Karpas-422 (cell line): Measurements from ENCODE around the gene CABLES2. TPM values are rescaled to one million over a fixed set of nuclear protein-coding genes. Genes with fewer than 3 reads are reported as not detected.

Source experiments
- DNase-seq: peaks from one replicate; pipeline ENCODE4 v3.0.0-alpha.2; 2015
- H2AFZ ChIP-seq: fragments of 200-600 bp; sonication (generic); 2 replicates; pipeline ENCODE4 v1.6.1; 2014; ENCODE audit warnings: antibody characterized with exemption, low read length, mixed read lengths
- H3K27ac ChIP-seq: fragments of 200-600 bp; sonication (generic); 2 replicates; pipeline ENCODE4 v1.5.1; 2014; ENCODE audit warnings: mild to moderate bottlenecking, low read length, moderate library complexity
- H3K27me3 ChIP-seq: fragments of 200-600 bp; sonication (generic); 2 replicates; pipeline ENCODE4 v1.6.1; 2014; ENCODE audit warnings: low read length, mixed read lengths
- H3K36me3 ChIP-seq: fragments of 200-600 bp; sonication (generic); 2 replicates; pipeline ENCODE4 v1.6.1; 2014; ENCODE audit warnings: low read length, mixed read lengths; ENCODE audit not compliant: insufficient read depth
- H3K4me1 ChIP-seq: fragments of 200-600 bp; sonication (generic); 2 replicates; pipeline ENCODE4 v1.6.1; 2014; ENCODE audit warnings: mild to moderate bottlenecking, low read length, mixed read lengths
- H3K4me2 ChIP-seq: fragments of 200-600 bp; sonication (generic); 2 replicates; pipeline ENCODE4 v1.6.1; 2014; ENCODE audit warnings: low read length, low read depth, mild to moderate bottlenecking; ENCODE audit not compliant: poor library complexity, severe bottlenecking
- H3K4me3 ChIP-seq: fragments of 200-600 bp; sonication (generic); 2 replicates; pipeline ENCODE4 v1.5.1; 2014; ENCODE audit warnings: mild to moderate bottlenecking, antibody characterized with exemption, low read length, mixed read lengths
- H3K79me2 ChIP-seq: fragments of 200-600 bp; sonication (generic); 2 replicates; pipeline ENCODE4 v1.6.1; 2014; ENCODE audit warnings: mild to moderate bottlenecking, low read length, mixed read lengths
- H3K9ac ChIP-seq: fragments of 200-600 bp; sonication (generic); 2 replicates; pipeline ENCODE4 v1.6.0; 2014; ENCODE audit warnings: low read length
- H3K9me2 ChIP-seq: fragments of 200-600 bp; sonication (generic), shearing (Covaris generic); replicated peaks from 2 replicates; pipeline ENCODE4 v1.6.0; 2014; ENCODE audit warnings: mild to moderate bottlenecking, low read length, moderate library complexity; ENCODE audit not compliant: insufficient read depth
- H3K9me3 ChIP-seq: fragments of 300-700, 200-600 bp; sonication (generic); 2 replicates; pipeline ENCODE4 v1.6.1; 2014; ENCODE audit warnings: low read length, mixed read lengths
- H4K20me1 ChIP-seq: fragments of 200-600 bp; sonication (generic); 2 replicates; pipeline ENCODE4 v1.6.1; 2014; ENCODE audit warnings: mild to moderate bottlenecking, antibody characterized with exemption, low read length, low read depth; ENCODE audit not compliant: insufficient read depth
- total RNA-seq: library from RNA; depleted of rRNA; stranded (reverse); fragments of >200 nt; shearing (Covaris generic); gene quantifications from 2 replicates; pipeline ENCODE4 v1.2.3, GENCODE V29; 2014; ENCODE audit warnings: low replicate concordance

The CABLES2 gene
- total RNA-seq, 1 experiment from 2014 or later, result 7.6 TPM

- Histone ChIP-seq H3K4me1 (no peaks in the 10 kb centered on the region), H3K79me2 (no peaks in the 10 kb centered on the region), H3K4me2 (no peak overlapping the region), H3K9me2 (no peaks in the 10 kb centered on the region), H3K36me3 (no peaks in the 10 kb centered on the region), H3K27ac (no peak overlapping the region), H3K9ac (no peak overlapping the region), H3K9me3 (no peaks in the 10 kb centered on the region), H2AFZ (no peak overlapping the region), H4K20me1 (0 out of 2 replicates have a peak, but pooled peaks cover 9% of the 10 kb centered on the region), H3K27me3 (no peaks in the 10 kb centered on the region), H3K4me3 (no peak overlapping the region)
- DNase-seq, result no peak
Measured at GRCh38 chr20:62350629-62351422, 56.3 kb downstream of the CABLES2 start.

- Histone ChIP-seq H3K4me1 (no peaks in the 10 kb centered on the region), H3K79me2 (no peaks in the 10 kb centered on the region), H2AFZ (no peak overlapping the region), H3K36me3 (no peaks in the 10 kb centered on the region), H3K9me3 (no peaks in the 10 kb centered on the region), H4K20me1 (0 out of 2 replicates have a peak, but pooled peaks cover 7% of the 10 kb centered on the region), H3K9me2 (no peaks in the 10 kb centered on the region), H3K9ac (no peak overlapping the region), H3K4me3 (no peak overlapping the region), H3K27me3 (no peaks in the 10 kb centered on the region), H3K4me2 (no peak overlapping the region), H3K27ac (no peak overlapping the region)
- DNase-seq, result no peak
Measured at GRCh38 chr20:62350098-62350628, 56.9 kb downstream of the CABLES2 start.

- no peaks in the 10 kb centered on the region for H3K36me3 ChIP-seq
- no peaks in the 10 kb centered on the region for H3K9me2 ChIP-seq
- H4K20me1 ChIP-seq, result 0 out of 2 replicates have a peak, but pooled peaks cover 3% of the 10 kb centered on the region
- no peak for DNase-seq
- H2AFZ ChIP-seq, result no peak overlapping the region
- H3K9ac ChIP-seq, result no peak overlapping the region
- H3K4me1 ChIP-seq, result no peaks in the 10 kb centered on the region
- no peak overlapping the region for H3K4me3 ChIP-seq
- no peak overlapping the region for H3K27ac ChIP-seq
- H3K9me3 ChIP-seq, result no peaks in the 10 kb centered on the region
- no peak overlapping the region for H3K4me2 ChIP-seq
- H3K27me3 ChIP-seq, result no peaks in the 10 kb centered on the region
- no peaks in the 10 kb centered on the region for H3K79me2 ChIP-seq
Measured at GRCh38 chr20:62349556-62350097, 57.5 kb downstream of the CABLES2 start.

GRCh38 chr20:62348604-62349003 is 58.5 kb downstream of the CABLES2 start:
- Histone ChIP-seq H3K9me2 (no peaks in the 10 kb centered on the region), H3K27ac (no peak overlapping the region), H2AFZ (no peak overlapping the region), H3K9ac (no peak overlapping the region), H3K36me3 (no peaks in the 10 kb centered on the region), H3K4me2 (no peak overlapping the region), H3K4me1 (no peaks in the 10 kb centered on the region), H3K9me3 (no peaks in the 10 kb centered on the region), H3K27me3 (no peaks in the 10 kb centered on the region), H4K20me1 (no peaks in the 10 kb centered on the region), H3K4me3 (no peak overlapping the region), H3K79me2 (no peaks in the 10 kb centered on the region)
- no peak for DNase-seq

- H3K79me2 ChIP-seq, result no peaks in the 10 kb centered on the region
- no peak overlapping the region for H3K27ac ChIP-seq
- DNase-seq, result no peak
- H3K4me3 ChIP-seq, result no peak overlapping the region
- H3K9me3 ChIP-seq, result no peaks in the 10 kb centered on the region
- H3K4me1 ChIP-seq, result no peaks in the 10 kb centered on the region
- no peak overlapping the region for H3K4me2 ChIP-seq
- no peaks in the 10 kb centered on the region for H3K27me3 ChIP-seq
- H3K36me3 ChIP-seq, result no peaks in the 10 kb centered on the region
- no peaks in the 10 kb centered on the region for H4K20me1 ChIP-seq
- H3K9me2 ChIP-seq, result no peaks in the 10 kb centered on the region
- no peak overlapping the region for H3K9ac ChIP-seq
- no peak overlapping the region for H2AFZ ChIP-seq
Measured at GRCh38 chr20:62347445-62347844, 59.6 kb downstream of the CABLES2 start.

GRCh38 chr20:62347151-62347404 is 60.0 kb downstream of the CABLES2 start:
- Histone ChIP-seq H3K36me3 (no peaks in the 10 kb centered on the region), H3K4me3 (no peak overlapping the region), H3K9me3 (no peaks in the 10 kb centered on the region), H3K27ac (no peak overlapping the region), H3K9me2 (no peaks in the 10 kb centered on the region), H3K4me1 (no peaks in the 10 kb centered on the region), H3K4me2 (no peak overlapping the region), H4K20me1 (no peaks in the 10 kb centered on the region), H2AFZ (no peak overlapping the region), H3K27me3 (no peaks in the 10 kb centered on the region), H3K79me2 (no peaks in the 10 kb centered on the region), H3K9ac (no peak overlapping the region)
- no peak for DNase-seq

- Histone ChIP-seq H3K9ac (no peak overlapping the region), H3K9me2 (no peaks in the 10 kb centered on the region), H3K4me1 (no peaks in the 10 kb centered on the region), H3K9me3 (no peaks in the 10 kb centered on the region), H3K4me2 (no peak overlapping the region), H3K36me3 (no peaks in the 10 kb centered on the region), H3K4me3 (no peak overlapping the region), H3K79me2 (no peaks in the 10 kb centered on the region), H4K20me1 (no peaks in the 10 kb centered on the region), H3K27me3 (no peaks in the 10 kb centered on the region), H3K27ac (no peak overlapping the region), H2AFZ (no peak overlapping the region)
- no peak for DNase-seq
Measured at GRCh38 chr20:62346398-62347150, 60.5 kb downstream of the CABLES2 start.

GRCh38 chr20:62345681-62346370 is 61.3 kb downstream of the CABLES2 start:
- no peaks in the 10 kb centered on the region for H3K79me2 ChIP-seq
- no peaks in the 10 kb centered on the region for H3K36me3 ChIP-seq
- DNase-seq, result no peak
- H4K20me1 ChIP-seq, result no peaks in the 10 kb centered on the region
- H2AFZ ChIP-seq, result no peak overlapping the region
- no peaks in the 10 kb centered on the region for H3K27me3 ChIP-seq
- H3K27ac ChIP-seq, result no peak overlapping the region
- no peak overlapping the region for H3K4me3 ChIP-seq
- no peak overlapping the region for H3K9ac ChIP-seq
- H3K9me2 ChIP-seq, result no peaks in the 10 kb centered on the region
- no peaks in the 10 kb centered on the region for H3K4me1 ChIP-seq
- no peak overlapping the region for H3K4me2 ChIP-seq
- H3K9me3 ChIP-seq, result no peaks in the 10 kb centered on the region
